Stomach (tissue), 4 donors: ENCODE results near the gene SLC16A5.

Source experiments
- EP300 ChIP-seq: sonication (generic); formaldehyde crosslinking; IDR thresholded peaks from one replicate; pipeline ENCODE4 v1.6.1; 2017; ENCODE audit warnings: antibody characterized with exemption
- POLR2A ChIP-seq, 4 donors: fragments of 450-650 bp; IDR thresholded peaks; one replicate each; pipeline ENCODE4 v1.6.1; 2016; ENCODE audit warnings: antibody characterized with exemption in 4 of 4, control low read depth in 2 of 4, mild to moderate bottlenecking in 1 of 4, moderate library complexity in 1 of 4
- POLR2AphosphoS5 ChIP-seq, 3 donors: sonication (generic); formaldehyde crosslinking; IDR thresholded peaks; one replicate each; pipeline ENCODE4 v1.6.1; 2016; ENCODE audit warnings: antibody characterized with exemption in 3 of 3
- TF ChIP-seq, protein P1 (sequence below), 7 experiments: fragments of 450-650 bp in 4 of 7; fragments of 200-600 bp in 3 of 7; sonication (generic) in 3 of 7; IDR thresholded peaks; one replicate each; pipeline ENCODE4 v1.5.1; 2016 to 2019; ENCODE audit warnings: antibody characterized with exemption in 7 of 7, control low read depth in 2 of 7, mild to moderate bottlenecking in 1 of 7

GRCh38 chr17:75098861-75099260, 11.1 kb downstream of the SLC16A5 start:
- TF ChIP-seq, protein P1, sequence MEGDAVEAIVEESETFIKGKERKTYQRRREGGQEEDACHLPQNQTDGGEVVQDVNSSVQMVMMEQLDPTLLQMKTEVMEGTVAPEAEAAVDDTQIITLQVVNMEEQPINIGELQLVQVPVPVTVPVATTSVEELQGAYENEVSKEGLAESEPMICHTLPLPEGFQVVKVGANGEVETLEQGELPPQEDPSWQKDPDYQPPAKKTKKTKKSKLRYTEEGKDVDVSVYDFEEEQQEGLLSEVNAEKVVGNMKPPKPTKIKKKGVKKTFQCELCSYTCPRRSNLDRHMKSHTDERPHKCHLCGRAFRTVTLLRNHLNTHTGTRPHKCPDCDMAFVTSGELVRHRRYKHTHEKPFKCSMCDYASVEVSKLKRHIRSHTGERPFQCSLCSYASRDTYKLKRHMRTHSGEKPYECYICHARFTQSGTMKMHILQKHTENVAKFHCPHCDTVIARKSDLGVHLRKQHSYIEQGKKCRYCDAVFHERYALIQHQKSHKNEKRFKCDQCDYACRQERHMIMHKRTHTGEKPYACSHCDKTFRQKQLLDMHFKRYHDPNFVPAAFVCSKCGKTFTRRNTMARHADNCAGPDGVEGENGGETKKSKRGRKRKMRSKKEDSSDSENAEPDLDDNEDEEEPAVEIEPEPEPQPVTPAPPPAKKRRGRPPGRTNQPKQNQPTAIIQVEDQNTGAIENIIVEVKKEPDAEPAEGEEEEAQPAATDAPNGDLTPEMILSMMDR (IDR thresholded peaks at IDR 0.05), result no peak
- TF ChIP-seq EP300, result no peak
- no peak for TF ChIP-seq POLR2A (IDR thresholded peaks at IDR 0.05)
- TF ChIP-seq POLR2AphosphoS5 (IDR thresholded peaks at IDR 0.05), result no peak
